LNCAP (cell line): ENCODE results near the gene RGS3.

Source experiments
- CTCF ChIP-seq: fragments of 450-650 bp; IDR thresholded peaks from 2 replicates; pipeline ENCODE4 v1.5.1; 2017; ENCODE audit warnings: mild to moderate bottlenecking

The RGS3 gene

GRCh38 chr9:113522858-113523257 is 59.3 kb downstream of the RGS3 start:
- TF ChIP-seq CTCF: no peak

- TF ChIP-seq CTCF: no peak
These were observed 60.1 kb downstream of the RGS3 start for GRCh38 chr9:113523421-113524141.

GRCh38 chr9:113524468-113524867 is 60.9 kb downstream of the RGS3 start:
- no peak for TF ChIP-seq CTCF

- TF ChIP-seq CTCF: no peak
These were observed 61.7 kb downstream of the RGS3 start for GRCh38 chr9:113525205-113525604.

DNA sequence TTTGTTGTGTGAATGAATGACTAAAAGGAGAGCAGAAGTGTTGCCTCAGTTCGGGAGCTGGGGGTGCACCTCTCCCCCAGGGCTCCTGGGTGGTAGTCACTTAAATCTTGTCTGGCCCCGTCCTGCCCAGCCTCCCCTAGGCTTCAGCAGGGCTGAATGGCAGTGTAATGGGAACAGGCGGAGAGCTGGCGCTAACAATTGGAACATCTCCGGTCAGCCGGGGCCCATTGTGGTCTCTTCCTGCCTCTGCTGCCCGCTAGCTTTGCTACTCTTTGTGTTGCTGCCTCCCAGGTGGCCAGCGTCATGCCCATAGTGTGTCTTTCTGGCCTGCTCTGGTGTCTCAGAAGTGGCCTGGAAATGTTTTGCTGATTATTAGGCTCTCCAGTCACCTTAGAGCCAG is 62.3 kb downstream of the RGS3 start:
- no peak for TF ChIP-seq CTCF

DNA sequence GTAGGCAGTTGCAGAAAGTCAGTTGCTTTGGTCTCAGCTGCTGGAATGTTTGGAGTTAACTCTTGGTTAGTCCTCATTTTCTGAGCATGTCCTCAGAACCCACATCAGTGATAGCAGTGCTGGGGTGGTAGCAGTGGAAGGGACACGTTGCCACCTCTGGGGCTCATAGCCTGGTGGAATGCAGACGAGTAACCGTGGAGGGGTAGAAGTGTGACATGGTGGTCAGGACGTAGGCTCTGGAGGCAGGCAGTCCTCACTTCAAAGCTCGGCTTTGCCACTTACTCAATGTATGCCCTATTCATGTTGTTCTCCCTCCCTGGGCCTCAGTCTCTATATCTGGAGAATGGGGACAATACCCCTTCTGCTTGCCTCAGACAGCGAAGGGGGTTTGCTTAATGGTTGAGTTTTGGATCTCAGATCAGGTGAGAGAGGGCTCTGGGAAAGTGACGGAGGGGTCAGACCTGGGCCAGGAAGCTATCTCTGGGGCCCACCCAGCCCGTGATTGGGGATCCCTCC is 62.8 kb downstream of the RGS3 start:
- TF ChIP-seq CTCF: no peak

GRCh38 chr9:113526841-113527240 is 63.3 kb downstream of the RGS3 start:
- no peak for TF ChIP-seq CTCF

- TF ChIP-seq CTCF: no peak
These were observed 64.6 kb downstream of the RGS3 start for GRCh38 chr9:113528088-113528487.
